Liver (tissue), 9 donors: ENCODE measurements around the gene ETFDH. TPM values are rescaled to one million over a fixed set of nuclear protein-coding genes. Genes with fewer than 3 reads are reported as not detected.

Source experiments
- DNase-seq: peaks from one replicate; pipeline ENCODE4 v3.0.0-alpha.2; 2017; ENCODE audit warnings: low spot score
- H3K27ac ChIP-seq, 2 donors: one replicate each; pipeline ENCODE4 v1.7.0; 2013; ENCODE audit warnings: inconsistent platforms in 2 of 2, low read length in 2 of 2, control low read depth in 1 of 2, low read depth in 1 of 2, mild to moderate bottlenecking in 1 of 2
- H3K27me3 ChIP-seq, 4 donors: one replicate each; pipeline versions ENCODE4 v1.6.1 to v1.7.0; 2013; ENCODE audit warnings: low read length in 3 of 4, inconsistent platforms in 1 of 4, mild to moderate bottlenecking in 1 of 4, moderate library complexity in 1 of 4; ENCODE audit not compliant: control insufficient read depth in 4 of 4, insufficient read depth in 4 of 4
- H3K36me3 ChIP-seq, 4 donors: one replicate each; pipeline versions ENCODE4 v1.6.1 to v1.7.0; 2013; ENCODE audit warnings: low read length in 3 of 4, mild to moderate bottlenecking in 3 of 4, low read depth in 1 of 4, moderate library complexity in 1 of 4; ENCODE audit not compliant: control insufficient read depth in 4 of 4, insufficient read depth in 3 of 4
- H3K4me1 ChIP-seq, 4 donors: one replicate each; pipeline versions ENCODE4 v1.6.1 to v1.7.0; 2013; ENCODE audit warnings: low read length in 3 of 4, mild to moderate bottlenecking in 3 of 4, moderate library complexity in 1 of 4; ENCODE audit not compliant: control insufficient read depth in 4 of 4, insufficient read depth in 4 of 4
- H3K4me3 ChIP-seq, 3 donors: one replicate each; pipeline versions ENCODE4 v1.6.1 to v1.7.0; 2013; ENCODE audit warnings: low read length in 3 of 3, control low read depth in 1 of 3, low read depth in 1 of 3, mild to moderate bottlenecking in 1 of 3
- H3K9ac ChIP-seq, 2 donors: one replicate each; pipeline ENCODE4 v1.7.0; 2013; ENCODE audit warnings: low read length in 2 of 2, mild to moderate bottlenecking in 2 of 2, moderate library complexity in 2 of 2, control low read depth in 1 of 2, low read depth in 1 of 2
- H3K9me3 ChIP-seq, 4 donors: one replicate each; pipeline versions ENCODE4 v1.6.1 to v1.7.0; 2013; ENCODE audit warnings: low read length in 3 of 4; ENCODE audit not compliant: control insufficient read depth in 4 of 4
- EGR1 ChIP-seq, 2 donors: IDR thresholded peaks; 2 replicates each; pipeline ENCODE4 v1.6.1; 2016 to 2018; ENCODE audit warnings: antibody characterized with exemption in 2 of 2, low read depth in 2 of 2
- FOXA1 ChIP-seq: IDR thresholded peaks from 2 replicates; pipeline ENCODE4 v1.6.1; 2016; ENCODE audit warnings: antibody characterized with exemption
- GABPA ChIP-seq, 2 donors: IDR thresholded peaks in 1 of 2; conservative IDR thresholded peaks in 1 of 2; 2 replicates each; pipeline ENCODE4 v1.6.1; 2016; ENCODE audit warnings: antibody characterized with exemption in 2 of 2, mild to moderate bottlenecking in 1 of 2, moderate library complexity in 1 of 2
- HNF4A ChIP-seq, 2 donors: conservative IDR thresholded peaks; 2 replicates each; pipeline ENCODE4 v1.6.1; 2016; ENCODE audit warnings: antibody characterized with exemption in 2 of 2, mild to moderate bottlenecking in 2 of 2
- HNF4G ChIP-seq: IDR thresholded peaks from 2 replicates; pipeline ENCODE4 v1.6.1; 2016; ENCODE audit warnings: antibody characterized with exemption
- JUND ChIP-seq, 2 donors: IDR thresholded peaks; 2 replicates each; pipeline ENCODE4 v1.6.1; 2016; ENCODE audit warnings: antibody characterized with exemption in 2 of 2
- NR2F2 ChIP-seq: IDR thresholded peaks from 2 replicates; pipeline ENCODE4 v1.6.1; 2016; ENCODE audit warnings: antibody characterized with exemption
- RAD21 ChIP-seq, 2 donors: IDR thresholded peaks; 2 replicates each; pipeline ENCODE4 v1.6.1; 2016; ENCODE audit warnings: antibody characterized with exemption in 2 of 2, mild to moderate bottlenecking in 2 of 2
- RXRA ChIP-seq, 2 donors: IDR thresholded peaks; 2 replicates each; pipeline ENCODE4 v1.6.1; 2017 to 2018; ENCODE audit warnings: antibody characterized with exemption in 2 of 2, mild to moderate bottlenecking in 1 of 2
- SP1 ChIP-seq: IDR thresholded peaks from 2 replicates; pipeline ENCODE4 v1.6.1; 2018; ENCODE audit warnings: antibody characterized with exemption, mild to moderate bottlenecking
- TAF1 ChIP-seq: conservative IDR thresholded peaks from 2 replicates; pipeline ENCODE4 v1.6.1; 2016; ENCODE audit warnings: antibody characterized with exemption, mild to moderate bottlenecking
- YY1 ChIP-seq: IDR thresholded peaks from 2 replicates; pipeline ENCODE4 v1.6.1; 2016; ENCODE audit warnings: antibody characterized with exemption, mild to moderate bottlenecking
- WGBS: extraction: QIAGEN DNeasy Blood & Tissue Kit; methylation state at CpG from one replicate; pipeline ENCODE4 v1.1.7; 2013; 5-methylcytosine and 5-hydroxymethylcytosine counted together
- polyA plus RNA-seq, 2 donors: library from polyadenylated mRNA; stranded (reverse) in 1 of 2; unstranded in 1 of 2; fragments of 200-250 nt in 1 of 2; fragments of >200 nt in 1 of 2; fragmentation: Nextera tagmentation in 1 of 2; extraction: Ambion mirVana in 1 of 2; gene quantifications; one replicate each; pipeline versions ENCODE4 v1.2.1 to v1.2.3, GENCODE V29; 2013 to 2015
- total RNA-seq, 2 donors: library from RNA; depleted of rRNA; stranded (reverse); fragments of >200 nt; gene quantifications; one replicate each; pipeline ENCODE4 v1.2.3, GENCODE V29; 2014
- TF ChIP-seq, protein P1 (sequence below): IDR thresholded peaks from 2 replicates; pipeline ENCODE4 v1.6.1; 2016; ENCODE audit warnings: antibody characterized with exemption
- TF ChIP-seq, protein P2 (sequence below): IDR thresholded peaks from 2 replicates; pipeline ENCODE4 v1.6.1; 2016; ENCODE audit warnings: antibody characterized with exemption, mild to moderate bottlenecking
- TF ChIP-seq, protein P3 (sequence below): IDR thresholded peaks from 2 replicates; pipeline ENCODE4 v1.6.1; 2016; ENCODE audit warnings: antibody characterized with exemption
- donor health status: healthy.
- donor health status: healthy.
- donor health status: healthy.
- donor health status: healthy.
- donor health status: healthy.

The ETFDH gene
- total and polyA plus RNA-seq, 4 donors: 40.7 to 151 (median 117) TPM

DNA sequence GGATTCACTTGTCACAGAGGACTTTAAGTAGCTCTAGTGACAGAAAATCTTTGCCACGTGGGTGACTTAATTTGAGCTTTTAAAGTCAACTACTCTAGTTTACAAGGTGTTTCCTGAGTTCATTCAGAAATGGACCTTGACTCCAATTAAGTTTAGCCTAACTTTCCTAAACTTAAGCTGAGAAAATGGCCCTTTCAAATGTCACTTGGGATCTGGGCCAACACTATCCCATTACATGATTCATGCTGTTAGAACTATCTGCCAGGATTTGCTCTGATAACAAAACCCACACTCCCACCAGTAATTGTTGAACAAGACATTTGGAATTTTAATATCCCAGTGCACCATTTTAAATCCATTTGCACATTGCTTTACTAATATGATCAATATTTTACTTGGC is 41.2 kb upstream of the ETFDH start:
- 38% methylated on average over 1 of the region's 1 CpG for WGBS
- Histone ChIP-seq H3K27me3 (no peaks in the 10 kb centered on the region), H3K4me1 (no peaks in the 10 kb centered on the region), H3K9ac (no peak overlapping the region), H3K4me3 (no peak overlapping the region), H3K9me3 (no peaks in the 10 kb centered on the region), H3K36me3 (no peaks in the 10 kb centered on the region), H3K27ac (no peak overlapping the region)
- DNase-seq: no peak
- TF ChIP-seq NR2F2: no peak
- TF ChIP-seq RXRA (IDR thresholded peaks at IDR 0.05): no peak
- no peak for TF ChIP-seq GABPA (IDR thresholded peaks at IDR 0.05 in 1 of 2, conservative IDR thresholded peaks at IDR 0.05 in 1 of 2)
- TF ChIP-seq, protein P1, sequence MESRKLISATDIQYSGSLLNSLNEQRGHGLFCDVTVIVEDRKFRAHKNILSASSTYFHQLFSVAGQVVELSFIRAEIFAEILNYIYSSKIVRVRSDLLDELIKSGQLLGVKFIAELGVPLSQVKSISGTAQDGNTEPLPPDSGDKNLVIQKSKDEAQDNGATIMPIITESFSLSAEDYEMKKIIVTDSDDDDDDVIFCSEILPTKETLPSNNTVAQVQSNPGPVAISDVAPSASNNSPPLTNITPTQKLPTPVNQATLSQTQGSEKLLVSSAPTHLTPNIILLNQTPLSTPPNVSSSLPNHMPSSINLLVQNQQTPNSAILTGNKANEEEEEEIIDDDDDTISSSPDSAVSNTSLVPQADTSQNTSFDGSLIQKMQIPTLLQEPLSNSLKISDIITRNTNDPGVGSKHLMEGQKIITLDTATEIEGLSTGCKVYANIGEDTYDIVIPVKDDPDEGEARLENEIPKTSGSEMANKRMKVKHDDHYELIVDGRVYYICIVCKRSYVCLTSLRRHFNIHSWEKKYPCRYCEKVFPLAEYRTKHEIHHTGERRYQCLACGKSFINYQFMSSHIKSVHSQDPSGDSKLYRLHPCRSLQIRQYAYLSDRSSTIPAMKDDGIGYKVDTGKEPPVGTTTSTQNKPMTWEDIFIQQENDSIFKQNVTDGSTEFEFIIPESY: no peak
- no peak for TF ChIP-seq HNF4G
- TF ChIP-seq, protein P2, sequence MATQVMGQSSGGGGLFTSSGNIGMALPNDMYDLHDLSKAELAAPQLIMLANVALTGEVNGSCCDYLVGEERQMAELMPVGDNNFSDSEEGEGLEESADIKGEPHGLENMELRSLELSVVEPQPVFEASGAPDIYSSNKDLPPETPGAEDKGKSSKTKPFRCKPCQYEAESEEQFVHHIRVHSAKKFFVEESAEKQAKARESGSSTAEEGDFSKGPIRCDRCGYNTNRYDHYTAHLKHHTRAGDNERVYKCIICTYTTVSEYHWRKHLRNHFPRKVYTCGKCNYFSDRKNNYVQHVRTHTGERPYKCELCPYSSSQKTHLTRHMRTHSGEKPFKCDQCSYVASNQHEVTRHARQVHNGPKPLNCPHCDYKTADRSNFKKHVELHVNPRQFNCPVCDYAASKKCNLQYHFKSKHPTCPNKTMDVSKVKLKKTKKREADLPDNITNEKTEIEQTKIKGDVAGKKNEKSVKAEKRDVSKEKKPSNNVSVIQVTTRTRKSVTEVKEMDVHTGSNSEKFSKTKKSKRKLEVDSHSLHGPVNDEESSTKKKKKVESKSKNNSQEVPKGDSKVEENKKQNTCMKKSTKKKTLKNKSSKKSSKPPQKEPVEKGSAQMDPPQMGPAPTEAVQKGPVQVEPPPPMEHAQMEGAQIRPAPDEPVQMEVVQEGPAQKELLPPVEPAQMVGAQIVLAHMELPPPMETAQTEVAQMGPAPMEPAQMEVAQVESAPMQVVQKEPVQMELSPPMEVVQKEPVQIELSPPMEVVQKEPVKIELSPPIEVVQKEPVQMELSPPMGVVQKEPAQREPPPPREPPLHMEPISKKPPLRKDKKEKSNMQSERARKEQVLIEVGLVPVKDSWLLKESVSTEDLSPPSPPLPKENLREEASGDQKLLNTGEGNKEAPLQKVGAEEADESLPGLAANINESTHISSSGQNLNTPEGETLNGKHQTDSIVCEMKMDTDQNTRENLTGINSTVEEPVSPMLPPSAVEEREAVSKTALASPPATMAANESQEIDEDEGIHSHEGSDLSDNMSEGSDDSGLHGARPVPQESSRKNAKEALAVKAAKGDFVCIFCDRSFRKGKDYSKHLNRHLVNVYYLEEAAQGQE: no peak
- TF ChIP-seq SP1: no peak
- no peak for TF ChIP-seq FOXA1
- TF ChIP-seq TAF1: no peak

- no peaks in the 10 kb centered on the region for H3K9me3 ChIP-seq
- H3K27ac ChIP-seq: no peak overlapping the region
- no peaks in the 10 kb centered on the region for H3K27me3 ChIP-seq
- no peak for DNase-seq
- H3K36me3 ChIP-seq: no peaks in the 10 kb centered on the region
- no peak overlapping the region for H3K9ac ChIP-seq
- no peaks in the 10 kb centered on the region for H3K4me1 ChIP-seq
- TF ChIP-seq RXRA (IDR thresholded peaks at IDR 0.05) (no peak), FOXA1 (no peak), EGR1 (IDR thresholded peaks at IDR 0.05; ENCODE audit: low read depth in 2 of 2) (no peak), RAD21 (IDR thresholded peaks at IDR 0.05) (no peak), HNF4A (conservative IDR thresholded peaks at IDR 0.05) (no peak), TAF1 (no peak), YY1 (no peak), JUND (IDR thresholded peaks at IDR 0.05) (no peak)
- TF ChIP-seq, protein P2: no peak
- TF ChIP-seq, protein P3, sequence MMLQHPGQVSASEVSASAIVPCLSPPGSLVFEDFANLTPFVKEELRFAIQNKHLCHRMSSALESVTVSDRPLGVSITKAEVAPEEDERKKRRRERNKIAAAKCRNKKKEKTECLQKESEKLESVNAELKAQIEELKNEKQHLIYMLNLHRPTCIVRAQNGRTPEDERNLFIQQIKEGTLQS: no peak
- no peak overlapping the region for H3K4me3 ChIP-seq
- WGBS: 80% methylated on average over 1 of the region's 1 CpG
Observed at GRCh38 chr4:158636619-158637018, 35.5 kb upstream of the ETFDH start.
